Measurements from ENCODE around the gene GAK.
A peak's percentile ranks its signal among the peaks of the same experiment; 100 is the strongest.

GAK gene

DNA sequence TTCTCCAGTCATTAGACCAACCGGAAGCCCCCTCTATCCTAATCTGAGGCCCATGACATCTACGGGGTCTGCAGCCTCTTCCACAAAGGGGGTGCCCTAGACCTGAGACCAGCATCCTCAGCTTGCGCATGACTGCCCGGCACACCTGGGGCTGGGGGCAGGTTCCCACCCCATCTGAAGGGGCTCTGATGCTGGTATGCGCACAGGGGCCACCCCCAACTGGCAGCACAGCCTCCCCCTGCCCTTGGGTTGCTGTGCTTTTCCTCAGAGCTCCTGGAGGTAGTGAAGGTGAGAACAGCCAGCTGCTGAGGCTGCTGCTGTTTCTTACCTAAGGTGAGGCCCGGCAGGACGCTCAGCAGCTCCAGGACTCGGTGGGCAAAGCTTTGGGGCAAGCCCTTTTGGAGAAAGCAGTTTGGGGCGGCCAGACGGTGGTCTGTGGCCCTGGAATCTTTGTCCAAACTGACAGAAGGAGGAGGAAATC is 87.3 kb downstream of the GAK start:
- DNase-seq, result no peak

DNA sequence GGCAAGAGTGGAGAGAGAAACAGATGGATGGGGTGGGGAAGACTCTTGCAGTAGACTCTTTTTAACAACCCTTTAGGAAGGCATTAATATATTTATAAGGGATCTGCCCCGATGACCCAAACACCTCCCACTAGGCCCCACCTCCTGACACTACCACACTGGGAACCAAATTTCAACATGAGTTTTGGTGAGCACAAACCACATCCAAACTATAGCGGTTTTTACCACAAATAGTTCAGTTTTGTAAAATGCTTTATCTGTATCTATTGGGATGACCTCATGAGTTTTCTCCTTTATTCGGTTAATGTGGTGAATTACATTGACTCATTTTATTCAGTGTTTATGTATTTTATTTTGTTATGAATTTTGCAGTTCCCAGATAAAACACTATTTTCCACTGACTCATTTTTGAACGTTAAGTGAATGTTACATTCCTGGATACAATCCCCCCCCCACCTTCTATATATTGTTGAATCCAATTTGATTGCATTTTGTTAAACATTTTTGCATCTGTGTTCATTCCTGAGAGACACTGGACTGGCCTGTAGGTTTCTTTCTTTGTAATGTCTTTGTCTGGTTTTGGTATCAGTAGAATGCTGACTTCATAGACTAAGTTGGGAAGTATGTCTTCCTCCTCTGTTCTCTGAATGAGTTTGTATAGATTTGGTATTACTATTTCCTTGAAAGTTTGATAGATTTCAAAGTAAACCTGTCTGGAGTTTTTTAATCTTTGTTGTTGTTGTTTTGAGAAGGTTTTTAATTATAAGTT is 92.3 kb downstream of the GAK start:
- DNase-seq, result no peak

DNA sequence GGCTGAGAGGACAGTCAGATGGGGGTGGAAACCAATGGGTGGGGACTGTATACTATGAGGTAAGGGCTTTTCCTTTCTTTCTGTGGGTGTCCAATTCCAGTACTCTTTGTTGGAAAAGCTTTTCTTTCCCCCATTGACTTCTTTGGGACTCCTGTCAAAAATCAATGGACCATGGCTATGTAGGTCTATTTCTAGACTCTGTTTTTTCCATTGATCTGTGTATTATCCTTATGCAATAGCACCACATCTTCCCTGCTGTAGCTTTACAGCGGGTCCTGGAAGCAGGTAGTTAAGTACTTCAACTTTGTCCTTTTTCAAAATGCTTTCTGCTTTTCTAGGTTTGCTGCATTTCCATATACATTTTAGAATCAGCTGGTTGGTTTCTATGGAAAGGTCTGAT is 94.3 kb downstream of the GAK start:
- no peak for DNase-seq

DNA sequence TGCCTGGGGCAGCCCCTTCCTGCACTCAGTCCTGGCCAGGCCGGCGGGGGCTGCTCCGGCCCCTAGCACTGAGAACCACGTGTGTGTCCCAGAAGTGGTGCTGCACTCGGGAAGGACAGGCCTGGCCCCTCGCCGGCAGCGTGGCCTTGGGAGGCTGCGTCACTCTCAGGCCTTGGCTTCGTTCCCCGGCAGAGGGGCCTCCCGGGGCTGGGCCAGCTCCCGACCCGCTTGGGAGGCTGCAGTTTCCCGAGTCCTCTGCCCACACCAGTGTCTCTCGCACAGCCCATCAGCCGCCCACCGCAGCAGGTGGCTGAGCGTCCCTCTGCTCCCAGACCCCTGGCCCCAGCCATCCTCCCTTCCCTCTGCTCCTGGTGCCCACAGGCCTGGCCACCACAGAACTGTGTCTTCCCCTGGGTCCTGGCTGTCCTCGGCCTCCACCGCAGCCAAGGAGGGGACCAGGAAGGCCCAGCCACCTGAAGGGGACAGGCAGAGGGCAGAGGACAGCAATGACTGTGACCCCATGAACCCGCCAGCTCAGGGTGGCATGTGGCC is 95.3 kb downstream of the GAK start:
- no peak for DNase-seq

DNA sequence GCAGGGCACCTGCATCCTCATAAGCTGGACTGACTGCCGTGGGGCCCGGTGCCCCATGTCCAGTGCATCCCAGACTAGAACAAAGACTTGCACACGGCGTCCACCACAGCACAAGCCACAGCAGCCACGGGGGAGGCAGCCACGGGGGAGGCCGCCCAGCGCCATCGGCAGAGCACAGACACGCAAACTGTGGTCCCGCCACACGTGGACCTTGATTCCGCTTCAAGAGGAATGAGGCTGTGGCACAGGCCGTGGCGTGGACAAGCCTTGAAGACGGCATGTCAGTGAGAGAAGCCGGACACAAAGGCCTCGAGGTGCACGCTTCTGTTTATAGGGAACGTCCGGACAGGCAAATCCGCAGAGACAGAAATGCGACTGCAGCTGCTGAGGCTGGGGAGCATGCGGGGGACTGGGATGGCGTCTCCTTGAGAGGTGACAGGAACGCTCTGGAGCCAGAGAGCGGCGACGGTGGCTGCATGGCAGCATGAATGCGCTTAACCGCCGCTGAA is 96.1 kb downstream of the GAK start:
- DNase-seq, result no peak

DNA sequence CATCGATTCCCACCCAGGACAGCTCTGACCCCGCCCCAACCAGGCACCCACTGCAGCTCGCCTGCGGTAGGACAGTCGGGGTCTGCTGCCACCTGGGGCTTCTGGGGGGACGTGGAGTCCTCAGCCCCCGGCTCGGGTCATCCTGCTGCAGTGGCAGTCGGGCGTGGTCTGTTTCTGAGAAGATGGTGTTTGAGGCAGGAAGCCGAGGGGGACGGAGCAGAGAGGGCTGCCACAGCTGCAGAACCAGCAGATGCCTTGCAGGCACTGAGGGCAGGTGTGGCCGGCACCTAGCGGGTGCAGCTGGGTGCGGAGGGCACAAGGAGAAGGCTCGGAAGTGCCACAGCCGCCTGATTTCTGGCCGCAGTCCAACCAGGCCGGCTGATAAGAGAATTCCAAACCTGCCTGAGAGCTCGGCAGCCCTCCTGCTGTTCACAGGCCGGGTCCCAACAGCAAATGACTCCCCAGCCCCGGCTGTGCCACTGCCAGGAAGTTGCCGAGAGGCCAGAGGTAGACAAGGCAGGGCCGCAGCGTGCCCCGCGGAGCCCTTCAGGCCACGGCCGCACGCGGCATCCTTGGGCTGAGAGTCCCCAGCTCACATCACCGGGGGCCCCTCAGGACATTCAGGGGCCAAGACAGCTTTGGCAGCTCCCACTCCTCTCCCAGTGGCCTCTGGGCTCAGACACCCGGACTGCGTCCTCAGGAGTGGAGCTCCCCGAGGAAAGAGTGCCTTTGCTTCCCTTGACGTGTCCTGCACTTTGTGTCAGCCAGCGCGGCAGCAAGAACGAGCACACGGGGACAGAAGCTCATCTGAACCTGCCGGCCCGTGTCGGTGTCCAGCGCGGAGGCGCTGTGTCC is 96.7 kb downstream of the GAK start:
- no peak for DNase-seq

DNA sequence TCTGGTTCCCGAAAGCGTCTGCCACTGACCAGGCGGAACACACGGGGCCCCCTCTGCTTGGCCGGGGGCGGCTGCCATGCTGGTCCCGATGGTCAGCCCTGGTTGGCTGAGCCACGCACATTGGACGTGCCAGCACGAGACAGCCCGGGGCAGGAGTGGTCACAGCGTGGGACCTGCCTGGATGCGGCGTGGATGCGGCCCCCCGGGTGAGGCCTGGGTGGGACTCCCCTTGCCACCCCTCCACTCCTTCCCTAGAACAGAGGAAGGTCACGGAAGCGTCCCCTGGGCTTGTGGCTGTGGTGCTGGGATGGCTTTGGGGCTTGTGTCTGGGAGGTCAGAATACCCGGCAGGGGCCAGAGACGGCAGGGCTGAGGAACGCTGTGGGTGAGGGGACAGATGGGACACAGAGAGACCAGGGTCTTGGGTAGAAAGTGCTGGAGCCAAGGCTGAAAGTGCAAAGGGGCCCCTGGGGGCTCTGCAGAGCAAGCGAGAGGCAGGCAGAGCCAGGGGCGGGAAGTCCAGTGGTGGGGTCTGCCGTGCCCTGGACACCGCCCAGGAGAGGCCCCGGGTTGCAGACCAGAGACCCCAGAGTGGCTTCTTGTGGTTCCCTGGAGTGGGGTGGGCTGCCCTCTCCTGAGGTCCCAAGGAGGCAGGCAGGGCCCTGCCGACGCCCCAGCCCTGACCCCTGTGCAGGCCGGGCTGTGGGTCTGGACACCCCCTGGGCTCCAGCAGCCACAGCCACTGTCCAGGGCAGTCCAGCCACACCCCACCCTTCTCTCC is 97.6 kb downstream of the GAK start:
- no peak for DNase-seq

DNA sequence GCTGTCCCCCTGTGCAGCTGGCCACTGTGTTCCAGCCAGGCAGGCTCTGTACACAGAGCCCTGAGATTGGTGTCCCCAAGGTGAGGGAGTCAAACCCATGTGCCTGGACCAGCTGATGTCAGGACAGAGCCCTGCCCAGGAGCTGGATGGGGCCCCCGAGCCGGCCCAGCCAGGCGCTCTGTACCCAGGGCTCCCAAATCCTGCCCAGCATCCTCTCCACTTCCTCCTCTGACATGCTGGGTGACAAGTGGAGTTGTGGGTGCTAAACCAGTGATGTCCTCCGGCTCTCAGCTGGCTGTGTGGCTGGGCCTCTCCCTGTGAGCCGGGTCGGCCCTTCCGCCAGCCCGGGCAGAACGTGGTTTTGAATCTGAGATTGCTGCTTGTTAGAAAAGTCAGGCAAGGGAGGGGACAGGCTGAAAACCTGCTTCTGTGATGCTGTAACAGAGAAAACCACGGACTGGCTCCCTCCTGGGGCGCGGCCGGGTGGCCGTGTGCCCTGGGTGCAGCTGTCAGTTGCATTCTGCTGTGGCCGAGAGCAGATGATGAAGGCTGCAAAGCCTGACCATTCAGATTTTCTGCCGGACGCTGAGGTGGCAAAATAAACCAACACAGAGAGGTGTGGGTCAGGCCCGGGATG is 98.3 kb downstream of the GAK start:
- no peak for DNase-seq

DNA sequence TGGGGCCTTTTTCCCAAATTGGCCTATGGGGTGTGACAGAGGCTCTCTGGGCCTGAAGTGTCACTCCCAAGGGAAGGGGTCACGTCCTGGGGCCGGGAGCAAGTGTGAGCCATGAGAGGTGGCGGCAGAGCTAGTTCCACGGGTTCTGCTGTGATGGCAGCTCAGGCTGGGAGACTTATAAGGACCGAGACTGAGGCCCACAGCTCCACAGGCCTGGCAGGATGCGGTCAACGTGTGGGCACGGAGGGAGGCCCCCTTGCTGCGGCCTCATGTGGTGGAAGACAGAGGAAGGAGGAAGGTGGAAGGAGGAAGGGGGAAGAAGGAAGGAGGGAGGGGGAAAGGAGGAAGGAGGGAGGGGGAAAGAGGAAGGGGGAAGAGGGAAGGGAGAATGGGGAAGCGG is 99.0 kb downstream of the GAK start:
- peak in 1 of 2 donors; percentile 16 for DNase-seq

DNA sequence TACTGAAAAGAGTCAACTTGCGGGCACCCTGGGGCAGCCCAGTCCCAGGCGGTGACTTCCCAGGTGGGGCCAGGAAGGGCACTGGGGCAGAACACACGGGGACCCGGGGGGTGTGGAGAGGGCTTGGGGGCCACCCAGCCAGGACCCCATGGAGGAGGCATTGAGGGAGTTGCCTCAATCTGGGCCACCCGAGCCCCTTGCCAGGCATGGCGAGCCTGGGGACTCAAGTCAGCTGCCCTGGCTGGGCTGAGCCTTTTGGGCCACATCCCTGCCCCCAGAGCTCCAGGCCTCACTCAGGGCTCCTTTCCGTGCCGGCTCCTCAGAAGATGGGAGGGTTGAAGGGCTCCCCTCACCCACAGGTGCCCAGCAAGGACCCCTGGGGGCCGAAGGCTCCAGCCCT is 99.6 kb downstream of the GAK start:
- no peak for DNase-seq

DNA sequence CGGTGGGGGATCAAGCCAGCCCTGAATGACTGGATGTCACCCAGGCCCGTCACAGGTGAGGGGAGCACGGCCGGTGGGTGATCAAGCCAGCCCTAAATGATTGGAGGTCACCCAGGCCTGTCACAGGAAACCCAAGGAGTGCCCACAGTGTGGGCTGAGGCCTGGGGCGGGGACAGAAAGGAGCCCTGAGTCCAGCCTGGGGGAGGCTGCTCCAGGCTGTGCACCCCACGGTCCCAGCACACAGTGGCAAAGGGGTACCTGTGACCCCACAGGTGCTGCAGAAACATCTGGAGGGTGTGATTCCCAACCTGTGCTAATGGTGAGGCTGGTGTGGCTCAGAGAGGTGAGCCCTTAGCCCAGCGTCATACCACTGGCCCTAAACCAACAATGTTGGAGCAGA is 100.0 kb downstream of the GAK start:
- DNase-seq, result no peak

DNA sequence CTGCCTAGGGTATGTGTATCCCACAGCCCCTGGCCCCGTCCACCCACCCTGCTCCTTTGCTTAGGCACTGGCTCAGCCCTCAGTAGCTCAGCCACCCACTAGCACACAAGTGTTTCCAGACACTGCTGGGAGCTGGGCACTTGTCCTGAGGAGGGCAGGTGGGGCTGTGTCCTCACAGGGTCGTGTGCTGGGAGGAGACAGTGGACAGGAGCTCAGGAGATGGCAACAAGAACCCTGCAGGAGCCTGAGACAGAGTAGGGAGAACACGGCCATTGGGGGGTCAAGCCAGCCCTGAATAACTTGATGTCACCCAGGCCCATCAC is 100.7 kb downstream of the GAK start:
- no peak for DNase-seq

DNA sequence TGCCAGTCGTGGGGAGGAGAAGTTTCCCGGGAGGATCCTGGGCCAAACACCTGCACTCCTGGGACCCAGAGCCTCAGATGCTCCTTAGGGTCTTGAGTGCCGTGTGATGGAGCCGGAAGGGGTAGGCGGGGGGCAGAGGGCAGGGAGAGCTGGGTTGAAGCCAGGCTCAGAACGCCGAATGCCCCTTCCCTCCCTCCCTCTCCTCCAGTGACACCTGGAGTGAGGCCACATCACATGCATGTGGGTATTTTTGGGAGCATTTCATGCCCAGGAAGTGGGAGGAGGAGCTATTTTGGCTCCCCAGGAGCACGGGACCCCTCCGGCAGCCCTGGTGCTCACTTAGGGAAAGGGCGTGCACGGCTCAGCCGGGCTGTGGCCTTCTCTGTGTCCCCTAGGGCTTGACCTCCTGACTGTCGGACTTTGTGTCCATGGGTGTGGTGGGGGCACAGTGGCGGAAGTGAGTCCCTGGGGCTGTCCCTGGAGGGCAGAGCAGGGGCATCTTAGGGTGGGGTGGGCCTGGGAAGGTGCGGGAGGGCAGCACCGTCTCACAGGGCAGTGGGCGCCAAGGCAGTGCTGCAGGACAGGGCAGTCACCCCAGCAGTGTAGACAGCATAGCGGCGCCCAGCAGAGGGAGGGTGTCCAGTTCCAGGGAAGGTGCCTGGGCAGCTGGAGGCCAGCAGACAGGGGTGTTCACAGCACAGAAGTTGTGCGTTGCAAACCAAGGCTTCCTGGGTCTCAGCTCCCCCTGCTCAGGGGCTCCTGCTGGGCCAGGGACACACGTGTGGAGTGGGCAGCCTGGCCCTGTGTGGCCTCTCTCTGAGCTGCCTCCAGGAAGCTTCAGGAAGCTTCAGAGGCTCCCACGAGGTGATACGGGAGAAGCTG is 101.3 kb downstream of the GAK start:
- no peak for DNase-seq

DNA sequence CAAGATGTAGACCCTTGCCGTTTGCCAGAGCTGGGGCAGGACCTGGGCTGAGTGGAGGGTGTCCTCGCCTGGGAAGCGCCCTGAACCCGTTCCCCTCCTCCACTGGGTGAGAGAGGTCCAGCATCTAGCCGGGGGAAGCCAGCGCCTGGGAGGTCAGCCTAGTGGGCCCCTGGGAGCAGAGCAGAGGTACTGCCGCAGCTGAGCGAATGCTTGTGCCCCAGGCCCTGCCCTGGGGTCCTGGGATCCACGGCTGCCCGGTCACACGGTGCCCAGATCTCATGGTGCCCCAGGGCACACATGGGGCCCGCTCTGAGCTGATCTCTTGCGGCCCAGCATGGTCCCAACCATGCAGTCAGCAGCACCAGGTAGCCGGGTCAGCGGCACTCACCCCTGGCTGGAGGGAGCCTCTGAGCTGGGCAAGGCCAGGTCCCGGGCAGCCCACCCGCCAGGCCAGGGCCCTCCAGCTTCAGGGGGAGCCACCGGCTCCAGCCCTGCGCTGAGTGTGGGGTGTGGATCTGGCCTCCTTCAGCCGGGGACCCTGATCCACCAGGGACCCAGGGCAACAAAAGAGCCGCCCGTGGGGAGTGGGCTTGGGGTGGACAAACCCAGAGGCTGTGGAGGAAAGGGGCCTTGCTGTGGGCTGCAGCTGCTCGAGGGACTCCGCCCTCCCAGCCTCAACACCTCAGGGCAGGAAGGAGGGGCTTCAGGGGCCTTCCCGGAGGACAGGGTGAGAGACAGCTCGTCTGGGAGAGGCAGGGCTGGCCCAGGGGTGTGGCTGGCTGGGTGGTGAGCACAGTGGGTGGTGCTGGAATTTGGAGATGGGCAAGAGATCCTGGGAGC is 102.1 kb downstream of the GAK start:
- no peak for DNase-seq

DNA sequence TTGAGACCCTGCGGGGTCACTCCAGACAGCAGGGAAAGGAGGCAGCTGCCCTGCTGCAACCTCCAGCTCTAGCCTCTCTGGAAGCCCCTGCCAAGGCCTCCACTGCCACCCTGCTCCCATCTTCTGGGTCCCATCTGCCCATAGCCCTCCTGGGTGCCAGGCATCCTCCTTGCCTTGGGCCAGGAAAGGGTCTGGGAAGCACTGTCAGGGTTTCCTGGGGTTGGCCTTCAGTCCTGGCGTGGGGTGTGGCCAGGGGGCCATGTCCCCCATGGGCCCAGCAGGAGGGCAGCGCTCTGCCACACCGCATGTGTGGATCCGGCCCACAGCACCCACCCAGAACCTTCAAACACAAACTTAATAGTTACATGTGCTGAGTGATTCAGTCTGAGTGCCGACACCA is 102.8 kb downstream of the GAK start:
- no peak for DNase-seq

DNA sequence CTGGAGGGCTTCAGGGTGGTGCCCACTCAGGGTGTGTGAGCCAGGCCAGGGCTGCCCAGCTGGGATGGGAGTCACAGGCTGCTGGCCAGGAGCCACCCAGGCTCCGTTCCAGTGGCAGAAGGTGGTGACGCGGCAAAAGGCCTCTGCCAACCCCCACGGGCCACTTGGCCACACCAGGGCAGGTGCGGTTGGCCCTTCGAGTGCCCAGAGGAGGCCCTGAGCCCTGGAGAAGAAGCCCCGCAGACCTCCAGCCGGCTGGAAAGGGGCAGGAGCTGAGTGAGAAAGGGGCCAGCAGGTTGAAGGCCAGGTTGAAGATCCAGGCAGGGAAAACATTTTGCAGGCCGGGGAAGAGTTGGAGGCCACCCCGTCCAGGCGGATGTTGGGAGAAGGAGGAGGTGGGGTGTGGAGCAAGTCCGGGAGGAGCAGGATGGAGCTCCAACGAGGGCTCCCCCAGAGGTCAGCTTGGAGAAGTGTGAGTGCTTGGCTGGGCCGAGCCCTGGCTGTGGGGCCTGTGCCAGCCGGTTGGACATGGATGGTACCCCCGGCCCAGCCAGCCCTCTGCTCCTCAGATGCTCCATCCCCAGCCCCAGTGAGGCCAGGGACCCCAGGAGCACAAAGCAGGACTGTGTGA is 103.4 kb downstream of the GAK start:
- DNase-seq, result no peak

DNA sequence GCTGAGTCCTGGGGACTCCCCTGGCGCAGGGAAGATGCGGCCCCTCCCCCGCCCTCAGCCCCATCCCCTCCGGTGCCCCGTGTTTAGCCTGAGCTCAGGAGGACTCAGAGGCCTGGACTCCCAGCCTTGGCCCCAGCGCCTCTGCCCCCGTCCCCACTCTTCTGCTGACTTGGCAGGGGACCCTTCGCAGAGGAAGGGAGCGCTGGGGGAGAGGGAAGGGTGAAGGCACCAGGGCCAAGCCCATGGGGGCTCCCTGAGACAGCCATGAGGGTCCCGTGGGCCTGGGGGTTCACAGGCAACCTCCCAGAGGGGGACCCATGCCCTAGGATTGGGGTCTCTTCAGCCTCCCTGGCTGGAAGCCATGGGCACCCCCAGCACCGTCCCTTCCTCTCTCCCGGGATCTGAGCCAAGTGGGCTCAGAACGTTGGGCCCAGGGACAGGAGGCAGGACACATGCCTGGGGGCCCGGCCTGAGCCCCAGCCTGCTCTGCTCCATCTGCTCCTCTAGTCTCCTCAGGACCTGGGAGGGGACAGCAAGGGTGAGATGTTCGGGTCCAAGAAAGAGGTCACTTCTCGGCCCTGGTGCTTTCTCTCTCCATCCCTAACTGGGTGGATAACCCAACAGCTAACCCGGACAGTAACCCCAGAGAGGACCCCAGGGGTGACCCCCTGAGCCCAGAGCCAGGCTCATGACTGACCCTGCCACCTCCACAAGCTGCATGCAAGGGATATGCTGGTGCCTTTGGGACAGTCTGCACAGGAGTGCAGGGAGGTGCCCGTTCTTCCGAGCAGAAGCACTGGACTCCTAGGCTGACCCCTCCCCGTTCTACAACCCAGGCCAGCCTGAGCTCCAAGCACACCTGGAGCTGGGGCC is 104.7 kb downstream of the GAK start:
- no peak for DNase-seq

DNA sequence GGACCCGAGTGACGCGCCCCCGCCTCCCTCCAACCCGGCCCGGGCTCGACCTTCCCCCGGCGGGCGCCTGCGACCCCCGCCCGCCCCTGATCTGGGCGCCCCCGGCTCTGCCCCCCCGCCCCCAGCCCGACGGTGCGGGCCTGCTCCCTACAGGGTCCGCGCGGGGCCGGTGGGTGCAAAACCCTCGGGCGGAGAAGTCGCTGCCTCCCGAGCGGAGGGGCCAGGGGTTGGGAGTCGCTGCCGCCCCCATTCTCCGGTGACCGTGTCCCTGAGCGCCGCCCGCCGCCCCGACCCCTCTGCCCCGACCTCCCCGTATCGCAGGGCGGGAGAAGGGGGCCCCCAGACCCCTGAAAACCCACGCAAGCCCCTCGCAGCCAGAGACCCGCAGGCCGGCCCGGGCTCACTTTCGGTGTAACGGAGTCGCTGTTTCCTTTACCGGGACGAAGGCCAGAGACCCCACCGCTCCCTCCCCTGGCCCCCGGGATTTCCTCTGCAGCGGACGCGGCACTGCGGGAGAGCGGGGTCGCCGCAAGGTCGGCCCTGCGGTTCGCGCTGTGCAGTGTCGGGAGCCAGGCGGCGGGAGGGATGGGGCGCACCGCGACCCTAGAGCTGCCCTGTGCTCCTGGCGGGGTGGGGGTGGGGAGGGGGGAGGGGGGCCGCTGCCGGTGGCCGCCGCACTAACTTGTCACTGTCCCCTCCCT is 105.5 kb downstream of the GAK start:
- DNase-seq, result no peak

Measured in stimulated activated CD4-positive, alpha-beta T cell treated with anti-CD3 and anti-CD28 coated beads, Interleukin-2, amount 100 ng/mL, for 48 hours (primary cell).